Caco-2 (cell line): Measurements from ENCODE around the gene TOR2A. TPM values are rescaled to one million over a fixed set of nuclear protein-coding genes. Genes with fewer than 3 reads are reported as not detected.

Experiments
- BruUV-seq: library from RNA; stranded (reverse); fragments of 400-500 nt; replicated peaks from 2 replicates; lab custom pipeline; 2021; lab: Mats Ljungman, UMichigan
- CTCF ChIA-PET: fragments of 300-600 bp; sonication (Branson Sonifier 250); formaldehyde crosslinking; loops from one replicate; lab custom pipeline; 2022; ENCODE audit warnings: antibody characterized with exemption; lab: Charles Lee
- POLR2A ChIA-PET: fragments of 300-600 bp; sonication (Branson Sonifier 250); formaldehyde crosslinking; loops from one replicate; lab custom pipeline; 2022; ENCODE audit warnings: antibody characterized with exemption; lab: Charles Lee
- DNase-seq, 2 experiments: peaks; one replicate each; pipeline versions ENCODE4 v3.0.0 to v3.0.0-alpha.2; 2020 to 2022
- H3K27me3 ChIP-seq: replicated peaks from 2 replicates; pipeline ENCODE4 v1.6.0; 2011; ENCODE audit warnings: low read length; ENCODE audit not compliant: control insufficient read depth, insufficient read depth
- H3K36me3 ChIP-seq: 2 replicates; pipeline ENCODE4 v1.5.1; 2011; ENCODE audit warnings: low read length; ENCODE audit not compliant: control insufficient read depth, insufficient read depth
- H3K4me1 ChIP-seq: fragments of 250-450 bp; sonication (Bioruptor Pico); 2 replicates; pipeline ENCODE4 v1.5.1; 2020; ENCODE audit warnings: mild to moderate bottlenecking
- H3K4me3 ChIP-seq: 2 replicates; pipeline ENCODE4 v1.5.1; 2011; ENCODE audit warnings: low read depth, mild to moderate bottlenecking, control low read depth, low read length
- H3K9me3 ChIP-seq: fragments of 250-450 bp; sonication (Bioruptor Pico); 2 replicates; pipeline ENCODE4 v1.5.1; 2020; ENCODE audit warnings: mild to moderate bottlenecking, moderate library complexity
- H3K27ac Mint-ChIP-seq: one replicate; pipeline ENCODE4 v1.8.0; 2022; ENCODE audit warnings: mixed read lengths; ENCODE audit not compliant: unreplicated experiment
- H3K27me3 Mint-ChIP-seq: one replicate; pipeline ENCODE4 v1.8.0; 2022; ENCODE audit warnings: mixed read lengths; ENCODE audit not compliant: insufficient read depth, unreplicated experiment
- H3K36me3 Mint-ChIP-seq: one replicate; pipeline ENCODE4 v1.8.0; 2022; ENCODE audit warnings: mild to moderate bottlenecking, mixed read lengths; ENCODE audit not compliant: insufficient read depth, unreplicated experiment
- H3K4me1 Mint-ChIP-seq: one replicate; pipeline ENCODE4 v1.8.0; 2022; ENCODE audit warnings: low read depth, mixed read lengths; ENCODE audit not compliant: unreplicated experiment
- H3K4me3 Mint-ChIP-seq: one replicate; pipeline ENCODE4 v1.8.0; 2022; ENCODE audit warnings: mild to moderate bottlenecking, moderate library complexity, mixed read lengths; ENCODE audit not compliant: unreplicated experiment
- H3K9me3 Mint-ChIP-seq: one replicate; pipeline ENCODE4 v1.8.0; 2022; ENCODE audit warnings: mixed read lengths; ENCODE audit not compliant: unreplicated experiment
- CTCF ChIP-seq, 2 experiments: fragments of 200-600 bp in 1 of 2; IDR thresholded peaks; 1 replicate in 1 of 2; 2 replicates in 1 of 2; pipeline versions ENCODE4 v1.5.1 to v1.8.0; 2011 to 2022; ENCODE audit warnings: antibody characterized with exemption in 1 of 2, control low read depth in 1 of 2, inconsistent platforms in 1 of 2, low read depth in 1 of 2, low read length in 1 of 2, mild to moderate bottlenecking in 1 of 2, moderate library complexity in 1 of 2; ENCODE audit not compliant: insufficient read depth in 1 of 2, severe bottlenecking in 1 of 2, unreplicated experiment in 1 of 2
- intact Hi-C: fragments of 100-400 bp; cut with micrococcal nuclease; formaldehyde crosslinking; loops from one replicate; pipeline ENCODE4 v1.10.0; 2022; ENCODE audit not compliant: unreplicated experiment
- total RNA-seq: library from RNA; stranded (reverse); gene quantifications from 2 replicates; pipeline ENCODE4 v1.2.3, GENCODE V29; 2022

Gene TOR2A
- total RNA-seq, 1 experiment from 2014 or later, result 12.9 TPM

- no peak for TF ChIP-seq CTCF (IDR thresholded peaks at IDR 0.05; ENCODE audit: insufficient read depth in 1 of 2, low read depth in 1 of 2, low read length in 1 of 2, severe bottlenecking in 1 of 2, unreplicated experiment in 1 of 2)
- intact Hi-C loops, result no loop called here
- Histone ChIP-seq H3K36me3 (no peaks in the 10 kb centered on the region), H3K4me1 (peaks cover 4% of the 10 kb centered on the region; the same call in 1 of the 2 replicates), H3K27me3 (no peaks in the 10 kb centered on the region), H3K9me3 (no peaks in the 10 kb centered on the region), H3K4me3 (no peak overlapping the region)
- no TSS peak for BruUV-seq
- H3K9me3 Mint-ChIP-seq, result peaks cover 9% of the 10 kb centered on the region
- no peak overlapping the region for H3K4me3 Mint-ChIP-seq
- H3K36me3 Mint-ChIP-seq, result peaks cover 6% of the 10 kb centered on the region
- no peak overlapping the region for H3K27ac Mint-ChIP-seq
- no peaks in the 10 kb centered on the region for H3K27me3 Mint-ChIP-seq
- ChIA-PET POLR2A (no interaction called here), CTCF (no interaction called here)
- no peak for DNase-seq
- H3K4me1 Mint-ChIP-seq, result peaks cover 7% of the 10 kb centered on the region
Observed at GRCh38 chr9:127711831-127712274, 23.2 kb downstream of the TOR2A start.

- H3K4me3 ChIP-seq, result no peak overlapping the region
- H3K36me3 ChIP-seq, result no peaks in the 10 kb centered on the region
- no peaks in the 10 kb centered on the region for H3K27me3 ChIP-seq
- H3K4me1 ChIP-seq, result peaks cover 4% of the 10 kb centered on the region; the same call in 1 of the 2 replicates
- H3K9me3 Mint-ChIP-seq, result peaks cover 9% of the 10 kb centered on the region
- BruUV-seq, result no TSS peak
- H3K4me3 Mint-ChIP-seq, result no peak overlapping the region
- no peaks in the 10 kb centered on the region for H3K27me3 Mint-ChIP-seq
- no peak overlapping the region for H3K27ac Mint-ChIP-seq
- no peak for DNase-seq
- TF ChIP-seq CTCF (IDR thresholded peaks at IDR 0.05; ENCODE audit: insufficient read depth in 1 of 2, low read depth in 1 of 2, low read length in 1 of 2, severe bottlenecking in 1 of 2, unreplicated experiment in 1 of 2), result no peak
- H3K4me1 Mint-ChIP-seq, result peaks cover 7% of the 10 kb centered on the region
- ChIA-PET POLR2A (no interaction called here), CTCF (no interaction called here)
- peaks cover 6% of the 10 kb centered on the region for H3K36me3 Mint-ChIP-seq
- no peaks in the 10 kb centered on the region for H3K9me3 ChIP-seq
- intact Hi-C loops, result no loop called here
Observed at GRCh38 chr9:127711226-127711701, 23.8 kb downstream of the TOR2A start.

GRCh38 chr9:127710204-127710783 lies 24.8 kb downstream of the TOR2A start:
- Mint-ChIP-seq H3K9me3 (peaks cover 9% of the 10 kb centered on the region), H3K27ac (no peak overlapping the region), H3K36me3 (no peaks in the 10 kb centered on the region), H3K27me3 (no peaks in the 10 kb centered on the region), H3K4me3 (no peak overlapping the region), H3K4me1 (no peaks in the 10 kb centered on the region)
- H3K4me3 ChIP-seq, result no peak overlapping the region
- intact Hi-C loops, result no loop called here
- no TSS peak for BruUV-seq
- H3K9me3 ChIP-seq, result no peaks in the 10 kb centered on the region
- ChIA-PET POLR2A (no interaction called here), CTCF (no interaction called here)
- no peaks in the 10 kb centered on the region for H3K27me3 ChIP-seq
- no peak for DNase-seq
- H3K36me3 ChIP-seq, result no peaks in the 10 kb centered on the region
- H3K4me1 ChIP-seq, result no peaks in the 10 kb centered on the region; the same call in 1 of the 2 replicates
- no peak for TF ChIP-seq CTCF (IDR thresholded peaks at IDR 0.05; ENCODE audit: insufficient read depth in 1 of 2, low read depth in 1 of 2, low read length in 1 of 2, severe bottlenecking in 1 of 2, unreplicated experiment in 1 of 2)
